K562 (cell line): ENCODE measurements around the gene ARFRP1. TPM values are rescaled to one million over a fixed set of nuclear protein-coding genes. Genes with fewer than 3 reads are reported as not detected.
A peak's percentile ranks its signal among the peaks of the same experiment; 100 is the strongest.

Experiments
- CBFB ChIP-seq: sonication (generic); formaldehyde crosslinking; IDR thresholded peaks from 2 replicates; pipeline ENCODE4 v1.4.0; 2020; ENCODE audit warnings: mild to moderate bottlenecking, missing genetic modification reagents
- CCNT2 ChIP-seq: IDR thresholded peaks from 2 replicates; pipeline ENCODE4 v1.6.1; 2011; ENCODE audit warnings: borderline replicate concordance, low read depth, mild to moderate bottlenecking, moderate library complexity, mixed read lengths, low read length; ENCODE audit not compliant: insufficient read length; ENCODE audit errors: extremely low read depth
- COPS2 ChIP-seq: fragments of 450-650 bp; conservative IDR thresholded peaks from 2 replicates; pipeline ENCODE4 v1.6.1; 2016; ENCODE audit warnings: mild to moderate bottlenecking, moderate library complexity
- DIDO1 ChIP-seq: fragments of 450-650 bp; IDR thresholded peaks from 2 replicates; pipeline ENCODE4 v1.6.1; 2016; ENCODE audit warnings: low read depth, missing biosample characterization, missing genetic modification characterization
- FOXA1 ChIP-seq: fragments of 450-650 bp; IDR thresholded peaks from 2 replicates; pipeline ENCODE4 v1.6.1; 2016; ENCODE audit warnings: mild to moderate bottlenecking, borderline replicate concordance
- HNRNPUL1 ChIP-seq: fragments of 200-400 bp; formaldehyde crosslinking; IDR thresholded peaks from 2 replicates; pipeline ENCODE4 v1.6.1; 2017; ENCODE audit warnings: low read length
- KLF6 ChIP-seq: fragments of 250-450 bp; sonication (Bioruptor Pico); IDR thresholded peaks from 2 replicates; pipeline ENCODE4 v1.4.0; 2020; ENCODE audit warnings: mild to moderate bottlenecking, moderate library complexity, borderline replicate concordance
- MEIS2 ChIP-seq: fragments of 450-650 bp; IDR thresholded peaks from 2 replicates; pipeline ENCODE4 v1.6.1; 2014; ENCODE audit warnings: mild to moderate bottlenecking; ENCODE audit not compliant: partially characterized antibody
- MYNN ChIP-seq, 2 experiments: sonication (generic); formaldehyde crosslinking in 1 of 2; IDR thresholded peaks; 2 replicates each; pipeline versions ENCODE4 v1.5.0 to v1.6.1; 2016 to 2020; ENCODE audit warnings: antibody characterized with exemption in 1 of 2, missing genetic modification reagents in 1 of 2
- POLR2G ChIP-seq: fragments of 200-400 bp; formaldehyde crosslinking; IDR thresholded peaks from 2 replicates; pipeline ENCODE4 v1.6.1; 2017; ENCODE audit warnings: low read depth, mild to moderate bottlenecking, antibody characterized with exemption, low read length, moderate library complexity
- RBM25 ChIP-seq: fragments of 200-400 bp; formaldehyde crosslinking; IDR thresholded peaks from 2 replicates; pipeline ENCODE4 v1.6.1; 2018; ENCODE audit warnings: low read length, low read depth, moderate library complexity; ENCODE audit not compliant: severe bottlenecking
- RNF2 ChIP-seq: sonication (generic); IDR thresholded peaks from 2 replicates; pipeline ENCODE4 v1.6.1; 2016
- SRSF1 ChIP-seq: fragments of 200-400 bp; formaldehyde crosslinking; IDR thresholded peaks from 2 replicates; pipeline ENCODE4 v1.6.1; 2017; ENCODE audit warnings: mild to moderate bottlenecking, low read depth, low read length, moderate library complexity
- ZFP36 ChIP-seq: fragments of 150-350 bp; IDR thresholded peaks from 2 replicates; pipeline ENCODE4 v1.6.1; 2018; ENCODE audit warnings: low read length, low read depth; ENCODE audit not compliant: partially characterized antibody
- ZNF282 ChIP-seq: sonication (generic); formaldehyde crosslinking; IDR thresholded peaks from 2 replicates; pipeline ENCODE4 v1.8.1; 2023; ENCODE audit warnings: missing genetic modification reagents
- polyA plus RNA-seq, 8 experiments: library from polyadenylated mRNA; depleted of rRNA in 4 of 8; stranded (reverse) in 5 of 8; unstranded in 3 of 8; fragments of >200 nt; fragmentation: Nextera tagmentation in 2 of 8; fragmentation: Illumina TruSeq in 1 of 8; extraction: Ambion mirVana in 2 of 8; extraction: Trizol in 1 of 8; gene quantifications; 2 replicates each; pipeline versions ENCODE4 v1.2.1 to v1.2.3, GENCODE V29; 2011 to 2014; ENCODE audit warnings: inconsistent platforms in 1 of 8, missing spikeins in 1 of 8
- total RNA-seq, 7 experiments: library from RNA; depleted of rRNA in 6 of 7; stranded (reverse); fragments of >200 nt in 6 of 7; fragmentation: Illumina TruSeq in 2 of 7; extraction: Trizol in 2 of 7; gene quantifications; 2 replicates each; pipeline versions ENCODE4 v1.2.1 to v1.2.3, GENCODE V29; 2011 to 2021; ENCODE audit warnings: low replicate concordance in 1 of 7
- TF ChIP-seq, protein P1 (sequence below): fragments of 250-450 bp; sonication (Bioruptor Pico); IDR thresholded peaks from 2 replicates; pipeline ENCODE4 v1.8.0; 2021; ENCODE audit warnings: moderate library complexity, mild to moderate bottlenecking, inconsistent platforms
- TF ChIP-seq, protein P2 (sequence below): fragments of 450-650 bp; IDR thresholded peaks from 2 replicates; pipeline ENCODE4 v1.6.1; 2016; ENCODE audit warnings: antibody characterized with exemption
- TF ChIP-seq, protein P3 (sequence below): sonication (generic); formaldehyde crosslinking; IDR thresholded peaks from 2 replicates; pipeline ENCODE4 v1.8.0; 2022; ENCODE audit warnings: mild to moderate bottlenecking, missing genetic modification reagents
- TF ChIP-seq, protein P4 (sequence below): IDR thresholded peaks from 2 replicates; pipeline ENCODE4 v1.6.1; 2014; ENCODE audit warnings: antibody characterized with exemption

The ARFRP1 gene
- total and polyA plus RNA-seq, 9 of the 15 experiments (the other 6 are each of a cell fraction or from before 2014, with no cell fraction given) = 2.2 to 78.9 (median 37.3) TPM

DNA sequence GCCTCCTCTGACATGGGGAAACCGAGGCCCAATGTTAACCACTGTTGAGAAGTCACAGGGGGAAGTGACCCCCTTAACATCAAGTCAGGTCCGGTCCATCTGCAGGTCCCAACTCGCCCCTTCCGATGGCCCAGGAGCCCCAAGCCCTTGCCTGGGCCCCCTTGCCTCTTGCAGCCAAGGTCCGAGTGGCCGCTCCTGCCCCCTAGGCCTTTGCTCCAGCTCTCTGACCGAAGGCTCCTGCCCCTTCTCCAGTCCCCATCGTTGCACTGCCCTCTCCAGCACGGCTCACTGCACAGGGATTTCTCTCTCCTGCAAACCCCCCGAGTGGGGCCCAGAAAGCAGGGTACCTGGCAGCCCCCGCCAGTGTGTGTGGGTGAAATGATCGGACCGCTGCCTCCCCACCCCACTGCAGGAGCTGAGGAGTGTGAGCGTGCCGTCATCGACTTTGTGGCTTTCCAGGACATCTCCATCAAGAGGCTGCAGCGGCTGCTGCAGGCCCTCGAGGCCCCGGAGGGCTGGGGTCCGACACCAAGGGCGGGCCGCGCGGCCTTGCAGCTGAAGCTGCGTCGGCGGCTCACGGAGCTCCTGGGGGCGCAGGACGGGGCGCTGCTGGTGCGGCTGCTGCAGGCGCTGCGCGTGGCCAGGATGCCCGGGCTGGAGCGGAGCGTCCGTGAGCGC is 9.8 kb downstream of the ARFRP1 start (continued):
- TF ChIP-seq, protein P1, sequence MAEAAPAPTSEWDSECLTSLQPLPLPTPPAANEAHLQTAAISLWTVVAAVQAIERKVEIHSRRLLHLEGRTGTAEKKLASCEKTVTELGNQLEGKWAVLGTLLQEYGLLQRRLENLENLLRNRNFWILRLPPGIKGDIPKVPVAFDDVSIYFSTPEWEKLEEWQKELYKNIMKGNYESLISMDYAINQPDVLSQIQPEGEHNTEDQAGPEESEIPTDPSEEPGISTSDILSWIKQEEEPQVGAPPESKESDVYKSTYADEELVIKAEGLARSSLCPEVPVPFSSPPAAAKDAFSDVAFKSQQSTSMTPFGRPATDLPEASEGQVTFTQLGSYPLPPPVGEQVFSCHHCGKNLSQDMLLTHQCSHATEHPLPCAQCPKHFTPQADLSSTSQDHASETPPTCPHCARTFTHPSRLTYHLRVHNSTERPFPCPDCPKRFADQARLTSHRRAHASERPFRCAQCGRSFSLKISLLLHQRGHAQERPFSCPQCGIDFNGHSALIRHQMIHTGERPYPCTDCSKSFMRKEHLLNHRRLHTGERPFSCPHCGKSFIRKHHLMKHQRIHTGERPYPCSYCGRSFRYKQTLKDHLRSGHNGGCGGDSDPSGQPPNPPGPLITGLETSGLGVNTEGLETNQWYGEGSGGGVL (CRISPR knock-in tag) = no peak
- TF ChIP-seq, protein P2, sequence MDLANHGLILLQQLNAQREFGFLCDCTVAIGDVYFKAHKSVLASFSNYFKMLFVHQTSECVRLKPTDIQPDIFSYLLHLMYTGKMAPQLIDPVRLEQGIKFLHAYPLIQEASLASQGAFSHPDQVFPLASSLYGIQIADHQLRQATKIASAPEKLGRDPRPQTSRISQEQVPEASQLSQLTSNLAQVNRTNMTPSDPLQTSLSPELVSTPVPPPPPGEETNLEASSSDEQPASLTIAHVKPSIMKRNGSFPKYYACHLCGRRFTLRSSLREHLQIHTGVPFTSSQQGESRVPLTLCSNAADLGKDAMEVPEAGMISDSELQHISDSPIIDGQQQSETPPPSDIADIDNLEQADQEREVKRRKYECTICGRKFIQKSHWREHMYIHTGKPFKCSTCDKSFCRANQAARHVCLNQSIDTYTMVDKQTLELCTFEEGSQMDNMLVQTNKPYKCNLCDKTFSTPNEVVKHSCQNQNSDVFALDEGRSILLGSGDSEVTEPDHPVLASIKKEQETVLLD = no peak
- TF ChIP-seq CCNT2 (no peak), RNF2 (no peak), POLR2G (peak; percentile 80), COPS2 (no peak), MYNN (IDR thresholded peaks at IDR 0.05) (no peak), MYNN (CRISPR knock-in tag; IDR thresholded peaks at IDR 0.05) (no peak), ZFP36 (no peak), CBFB (CRISPR knock-in tag) (no peak), MEIS2 (no peak), SRSF1 (no peak), ZNF282 (no peak), KLF6 (no peak), RBM25 (no peak), FOXA1 (no peak), HNRNPUL1 (0 out of 2 replicates have a peak, but pooled peaks have one; percentile 4), DIDO1 (tag) (no peak)
- TF ChIP-seq, protein P3, sequence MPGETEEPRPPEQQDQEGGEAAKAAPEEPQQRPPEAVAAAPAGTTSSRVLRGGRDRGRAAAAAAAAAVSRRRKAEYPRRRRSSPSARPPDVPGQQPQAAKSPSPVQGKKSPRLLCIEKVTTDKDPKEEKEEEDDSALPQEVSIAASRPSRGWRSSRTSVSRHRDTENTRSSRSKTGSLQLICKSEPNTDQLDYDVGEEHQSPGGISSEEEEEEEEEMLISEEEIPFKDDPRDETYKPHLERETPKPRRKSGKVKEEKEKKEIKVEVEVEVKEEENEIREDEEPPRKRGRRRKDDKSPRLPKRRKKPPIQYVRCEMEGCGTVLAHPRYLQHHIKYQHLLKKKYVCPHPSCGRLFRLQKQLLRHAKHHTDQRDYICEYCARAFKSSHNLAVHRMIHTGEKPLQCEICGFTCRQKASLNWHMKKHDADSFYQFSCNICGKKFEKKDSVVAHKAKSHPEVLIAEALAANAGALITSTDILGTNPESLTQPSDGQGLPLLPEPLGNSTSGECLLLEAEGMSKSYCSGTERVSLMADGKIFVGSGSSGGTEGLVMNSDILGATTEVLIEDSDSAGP (CRISPR knock-in tag) = no peak
- TF ChIP-seq, protein P4, sequence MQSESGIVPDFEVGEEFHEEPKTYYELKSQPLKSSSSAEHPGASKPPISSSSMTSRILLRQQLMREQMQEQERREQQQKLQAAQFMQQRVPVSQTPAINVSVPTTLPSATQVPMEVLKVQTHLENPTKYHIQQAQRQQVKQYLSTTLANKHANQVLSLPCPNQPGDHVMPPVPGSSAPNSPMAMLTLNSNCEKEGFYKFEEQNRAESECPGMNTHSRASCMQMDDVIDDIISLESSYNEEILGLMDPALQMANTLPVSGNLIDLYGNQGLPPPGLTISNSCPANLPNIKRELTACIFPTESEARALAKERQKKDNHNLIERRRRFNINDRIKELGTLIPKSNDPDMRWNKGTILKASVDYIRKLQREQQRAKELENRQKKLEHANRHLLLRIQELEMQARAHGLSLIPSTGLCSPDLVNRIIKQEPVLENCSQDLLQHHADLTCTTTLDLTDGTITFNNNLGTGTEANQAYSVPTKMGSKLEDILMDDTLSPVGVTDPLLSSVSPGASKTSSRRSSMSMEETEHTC = no peak
